ENCODE results near the gene ZNRF2. TPM values are rescaled to one million over a fixed set of nuclear protein-coding genes. Genes with fewer than 3 reads are reported as not detected.

ZNRF2 gene
- total and polyA plus RNA-seq, 2 of the 13 experiments (the other 11 are each of a cell fraction or from before 2014, with no cell fraction given) = 3.5 to 7.7 TPM

DNA sequence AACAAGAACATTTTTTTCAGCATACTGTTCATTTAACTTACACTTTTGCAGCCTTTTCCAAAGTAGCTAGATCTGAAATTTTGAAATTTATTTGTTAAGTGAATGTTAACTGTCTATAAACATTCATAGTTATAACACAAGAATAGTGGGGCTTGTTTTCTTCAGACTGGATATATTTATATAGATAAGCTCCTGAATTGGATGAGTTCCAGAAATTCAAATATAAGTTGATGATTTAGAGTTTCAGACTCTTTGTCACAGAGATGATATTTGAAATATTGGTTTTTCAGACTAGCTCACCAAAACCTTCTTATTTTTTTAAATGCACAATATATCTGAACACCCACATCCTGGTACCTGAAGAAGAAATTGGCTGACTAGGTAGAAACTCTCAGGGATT lies 44.0 kb downstream of the ZNRF2 start (continued):
- no peak for TF ChIP-seq CBX1 (IDR thresholded peaks at IDR 0.05; ENCODE audit: low read depth)

DNA sequence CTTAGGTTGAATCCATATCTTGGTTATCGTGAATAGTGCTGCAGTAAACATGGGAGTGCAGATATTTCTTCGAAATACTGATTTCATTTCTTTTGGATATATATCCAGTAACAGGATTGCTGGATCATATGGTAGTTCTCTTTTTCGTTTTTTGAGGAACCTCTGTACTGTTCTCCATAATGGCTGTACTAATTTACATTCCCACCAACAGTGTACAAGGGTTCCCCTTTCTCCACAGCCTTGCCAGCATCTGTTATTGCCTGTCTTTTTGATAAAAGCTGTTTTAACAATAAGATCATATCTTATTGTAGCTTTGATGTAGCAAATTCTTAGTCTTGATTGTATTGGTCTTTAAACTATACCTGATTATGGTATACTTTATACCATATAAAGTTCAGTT lies 45.3 kb downstream of the ZNRF2 start:
- no peak overlapping the region for H3K9ac ChIP-seq (ENCODE audit: insufficient read depth, low read depth, low read length)
- POLR2A ChIA-PET = no interaction called here

DNA sequence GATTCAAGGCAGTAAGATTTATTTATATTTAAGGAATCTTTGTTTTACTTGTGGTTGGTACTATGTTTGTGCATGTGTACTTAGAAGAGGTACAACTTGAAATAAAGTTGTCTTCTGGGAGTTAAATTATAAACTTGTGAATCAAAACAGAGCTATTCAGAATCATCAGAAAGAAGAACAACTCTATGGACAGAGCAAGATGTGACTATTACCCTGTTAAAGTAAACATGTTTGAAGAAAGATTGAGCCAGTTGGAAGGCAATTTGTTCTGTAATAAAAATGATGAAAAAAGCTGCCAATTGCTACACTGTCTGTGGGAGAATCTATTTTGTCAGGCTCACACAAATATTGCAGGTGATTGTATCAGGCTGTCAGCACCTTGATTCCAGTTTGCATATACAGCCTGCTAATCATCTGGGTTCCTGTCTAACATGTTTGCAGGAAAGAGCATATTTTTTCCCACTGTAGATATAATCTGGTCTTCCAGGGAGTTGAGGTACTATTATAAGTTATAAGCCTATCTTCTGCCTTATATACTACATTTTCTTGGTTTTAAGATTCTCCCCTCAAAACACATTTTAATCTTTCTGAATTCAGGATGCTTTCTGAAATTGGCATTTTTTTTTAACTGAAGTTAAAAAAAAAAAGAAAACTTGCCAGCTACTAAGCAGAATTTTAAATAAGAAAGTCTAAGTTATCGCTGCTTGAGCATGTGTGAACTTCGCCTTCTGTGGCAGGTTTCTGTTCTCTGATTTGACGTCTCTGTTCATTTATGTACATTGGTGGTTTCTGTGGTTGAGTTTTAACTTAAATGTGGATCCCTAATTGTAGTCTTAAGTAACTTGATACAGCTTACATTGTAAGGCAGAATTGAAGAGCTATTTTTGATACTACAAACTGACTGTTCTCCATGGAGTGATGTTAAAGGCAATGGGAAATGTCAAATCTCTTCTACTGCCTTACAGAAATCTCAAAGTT lies 46.0 kb downstream of the ZNRF2 start:
- WGBS (ENCODE audit: low lambda C conversion rate) = 59% methylated on average over 3 of the region's 3 CpGs
- TF ChIP-seq ZNF761 (CRISPR knock-in tag; conservative IDR thresholded peaks at IDR 0.05) (no peak), TBX3 (IDR thresholded peaks at IDR 0.05; ENCODE audit: borderline replicate concordance) (no peak), ZNF543 (CRISPR knock-in tag; IDR thresholded peaks at IDR 0.05) (no peak), ZNF678 (CRISPR knock-in tag; IDR thresholded peaks at IDR 0.05) (no peak), ZNF34 (CRISPR knock-in tag; IDR thresholded peaks at IDR 0.05; ENCODE audit: borderline replicate concordance) (no peak), MTF2 (CRISPR knock-in tag; IDR thresholded peaks at IDR 0.05; ENCODE audit: borderline replicate concordance) (no peak), NR2F2 (IDR thresholded peaks at IDR 0.05; ENCODE audit: borderline replicate concordance, low read depth) (no peak), KDM2A (CRISPR knock-in tag; IDR thresholded peaks at IDR 0.05; ENCODE audit: borderline replicate concordance, low read depth) (no peak)
- TF ChIP-seq, protein P1, sequence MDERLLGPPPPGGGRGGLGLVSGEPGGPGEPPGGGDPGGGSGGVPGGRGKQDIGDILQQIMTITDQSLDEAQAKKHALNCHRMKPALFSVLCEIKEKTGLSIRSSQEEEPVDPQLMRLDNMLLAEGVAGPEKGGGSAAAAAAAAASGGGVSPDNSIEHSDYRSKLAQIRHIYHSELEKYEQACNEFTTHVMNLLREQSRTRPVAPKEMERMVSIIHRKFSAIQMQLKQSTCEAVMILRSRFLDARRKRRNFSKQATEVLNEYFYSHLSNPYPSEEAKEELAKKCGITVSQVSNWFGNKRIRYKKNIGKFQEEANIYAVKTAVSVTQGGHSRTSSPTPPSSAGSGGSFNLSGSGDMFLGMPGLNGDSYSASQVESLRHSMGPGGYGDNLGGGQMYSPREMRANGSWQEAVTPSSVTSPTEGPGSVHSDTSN (CRISPR knock-in tag; IDR thresholded peaks at IDR 0.05) = no peak
- TF ChIP-seq, protein P2, sequence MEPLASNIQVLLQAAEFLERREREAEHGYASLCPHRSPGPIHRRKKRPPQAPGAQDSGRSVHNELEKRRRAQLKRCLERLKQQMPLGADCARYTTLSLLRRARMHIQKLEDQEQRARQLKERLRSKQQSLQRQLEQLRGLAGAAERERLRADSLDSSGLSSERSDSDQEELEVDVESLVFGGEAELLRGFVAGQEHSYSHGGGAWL (CRISPR knock-in tag; IDR thresholded peaks at IDR 0.05) = no peak

More for the DNA sequence above, 45.3 kb downstream of the ZNRF2 start:
- no peak for TF ChIP-seq HCFC1 (IDR thresholded peaks at IDR 0.05; ENCODE audit: low read depth, low read length)
- no peak for TF ChIP-seq PHF8 (CRISPR knock-in tag; IDR thresholded peaks at IDR 0.05)
- TF ChIP-seq ZNF143 (CRISPR knock-in tag; IDR thresholded peaks at IDR 0.05) = no peak
- TF ChIP-seq SMAD1 (CRISPR knock-in tag; IDR thresholded peaks at IDR 0.05; ENCODE audit: borderline replicate concordance, low read depth) = no peak
- TF ChIP-seq TCF7L2 (IDR thresholded peaks at IDR 0.05; ENCODE audit: low read depth, low read length) = no peak
- no peak for TF ChIP-seq NFKB2 (CRISPR knock-in tag; IDR thresholded peaks at IDR 0.05; ENCODE audit: borderline replicate concordance)
- TF ChIP-seq MIER3 (CRISPR knock-in tag; IDR thresholded peaks at IDR 0.05; ENCODE audit: borderline replicate concordance) = no peak
- no peak for TF ChIP-seq KAT8 (CRISPR knock-in tag; IDR thresholded peaks at IDR 0.05)
- no peak for TF ChIP-seq ATF7-NPFF (CRISPR knock-in tag; IDR thresholded peaks at IDR 0.05; ENCODE audit: low read depth)
- TF ChIP-seq ELF4 (CRISPR knock-in tag; IDR thresholded peaks at IDR 0.05; ENCODE audit: borderline replicate concordance) = no peak
- H4K20me1 ChIP-seq (ENCODE audit: insufficient read depth, low read length) = no peaks in the 10 kb centered on the region
- no TSS peak for BruUV-seq (replicated peaks)
- H3K36me3 ChIP-seq (replicated peaks in 1 of 2; ENCODE audit: control insufficient read depth in 1 of 2, insufficient read depth in 2 of 2, low read length in 2 of 2) = peaks cover 0 to 3% of the 10 kb centered on the region in 2 experiments; a peak in 1 of 5 replicates
- H2AFZ ChIP-seq (ENCODE audit: low read length) = no peak overlapping the region
- no peak overlapping the region for H3K4me3 ChIP-seq (replicated peaks in 1 of 3; ENCODE audit: insufficient read depth in 1 of 3, low read depth in 2 of 3, low read length in 3 of 3)
- CTCF ChIA-PET (ENCODE audit: low intra/inter-chr PET ratio, low total read pairs) = no interaction called here
- in situ Hi-C loops (cut with HindIII; ENCODE audit: extremely low pct_ligation_motif_present, low pct_unique_long_range_greater_than_20kb) = no loop called here
- DNase-seq (ENCODE audit: low spot score) = no peak
- intact Hi-C loops (cut with micrococcal nuclease; ENCODE audit: unreplicated experiment) = no loop called here
- peaks cover 21% of the 10 kb centered on the region for H3K79me2 ChIP-seq (ENCODE audit: insufficient read depth, low read length)
- 92% methylated on average over 3 of the region's 3 CpGs for WGBS (ENCODE audit: low lambda C conversion rate)
- H3K4me2 ChIP-seq (ENCODE audit: low read depth, low read length) = no peak overlapping the region
- no peaks in the 10 kb centered on the region for H3K27me3 ChIP-seq (ENCODE audit: control insufficient read depth in 1 of 2, insufficient read depth in 2 of 2, low read length in 2 of 2)
- H3K27ac ChIP-seq (ENCODE audit: extremely low read length, insufficient read depth, low read length) = no peak overlapping the region
- no peak for FAIRE-seq
- ATAC-seq = no peak
- peaks cover 14% of the 10 kb centered on the region for H3K4me1 ChIP-seq (ENCODE audit: insufficient read depth, low read length)
- H3K9me3 ChIP-seq (ENCODE audit: low read length) = no peaks in the 10 kb centered on the region

More for the DNA sequence above, 46.0 kb downstream of the ZNRF2 start:
- Histone ChIP-seq H3K36me3 (replicated peaks in 1 of 2; ENCODE audit: control insufficient read depth in 1 of 2, insufficient read depth in 2 of 2, low read length in 2 of 2) (peaks cover 0 to 2% of the 10 kb centered on the region in 2 experiments; a peak in 1 of 5 replicates), H3K9ac (ENCODE audit: insufficient read depth, low read depth, low read length) (no peak overlapping the region), H3K4me3 (replicated peaks in 1 of 3; ENCODE audit: insufficient read depth in 1 of 3, low read depth in 2 of 3, low read length in 3 of 3) (no peak overlapping the region), H3K4me2 (ENCODE audit: low read depth, low read length) (peak overlapping the region; percentile 3; the same call in 1 of the 2 replicates), H3K27me3 (ENCODE audit: control insufficient read depth in 1 of 2, insufficient read depth in 2 of 2, low read length in 2 of 2) (no peaks in the 10 kb centered on the region), H3K9me3 (ENCODE audit: low read length) (no peaks in the 10 kb centered on the region), H3K27ac (ENCODE audit: extremely low read length, insufficient read depth, low read length) (no peak overlapping the region), H4K20me1 (ENCODE audit: insufficient read depth, low read length) (no peaks in the 10 kb centered on the region), H3K4me1 (ENCODE audit: insufficient read depth, low read length) (peaks cover 14% of the 10 kb centered on the region), H3K79me2 (ENCODE audit: insufficient read depth, low read length) (peaks cover 21% of the 10 kb centered on the region), H2AFZ (ENCODE audit: low read length) (no peak overlapping the region)
- ATAC-seq (no peak), FAIRE-seq (no peak), DNase-seq (ENCODE audit: low spot score) (no peak)
- ChIA-PET CTCF (ENCODE audit: low intra/inter-chr PET ratio, low total read pairs) (no interaction called here), POLR2A (no interaction called here)
- in situ Hi-C loops (cut with HindIII; ENCODE audit: extremely low pct_ligation_motif_present, low pct_unique_long_range_greater_than_20kb) = no loop called here
- intact Hi-C loops (cut with micrococcal nuclease; ENCODE audit: unreplicated experiment) = no loop called here
- BruUV-seq (replicated peaks) = no TSS peak

All from HepG2 (cell line).